Tibial nerve (tissue), 3 donors: ENCODE results near the gene TMEM121.

Source experiments
- POLR2A ChIP-seq, 2 donors: fragments of 450-650 bp; IDR thresholded peaks; one replicate each; pipeline ENCODE4 v1.6.1; 2017; ENCODE audit warnings: antibody characterized with exemption in 2 of 2, mild to moderate bottlenecking in 2 of 2, moderate library complexity in 2 of 2
- TF ChIP-seq, protein P1 (sequence below), 5 experiments: fragments of 200-600 bp in 3 of 5; fragments of 450-650 bp in 2 of 5; sonication (generic) in 3 of 5; IDR thresholded peaks; one replicate each; pipeline ENCODE4 v1.5.1; 2016 to 2019; ENCODE audit warnings: antibody characterized with exemption in 5 of 5, mild to moderate bottlenecking in 3 of 5, moderate library complexity in 2 of 5

DNA sequence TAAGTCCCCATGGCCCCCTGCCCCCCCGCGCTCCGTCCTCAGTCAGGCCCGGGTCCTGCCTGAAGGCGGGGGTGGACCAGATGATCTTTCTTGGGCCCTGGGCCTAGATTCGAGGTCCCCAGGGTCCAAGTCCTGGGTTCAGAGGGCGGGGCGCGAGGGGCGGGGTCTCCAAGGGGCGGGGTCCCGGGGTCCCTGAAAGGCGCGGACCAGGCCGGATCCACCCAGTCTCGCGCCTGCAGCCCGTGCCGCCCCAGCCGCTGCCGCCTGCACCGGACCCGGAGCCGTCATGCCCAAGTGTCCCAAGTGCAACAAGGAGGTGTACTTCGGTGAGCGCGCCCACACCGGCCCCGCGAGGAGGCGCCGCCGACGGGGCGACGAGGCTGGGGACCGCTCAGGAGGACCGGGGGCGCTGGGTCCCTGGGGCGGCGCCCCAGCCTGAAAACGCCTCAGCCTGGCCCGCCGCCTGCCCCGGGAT lies 39.4 kb upstream of the TMEM121 start:
- no peak for TF ChIP-seq POLR2A (IDR thresholded peaks at IDR 0.05)
- TF ChIP-seq, protein P1, sequence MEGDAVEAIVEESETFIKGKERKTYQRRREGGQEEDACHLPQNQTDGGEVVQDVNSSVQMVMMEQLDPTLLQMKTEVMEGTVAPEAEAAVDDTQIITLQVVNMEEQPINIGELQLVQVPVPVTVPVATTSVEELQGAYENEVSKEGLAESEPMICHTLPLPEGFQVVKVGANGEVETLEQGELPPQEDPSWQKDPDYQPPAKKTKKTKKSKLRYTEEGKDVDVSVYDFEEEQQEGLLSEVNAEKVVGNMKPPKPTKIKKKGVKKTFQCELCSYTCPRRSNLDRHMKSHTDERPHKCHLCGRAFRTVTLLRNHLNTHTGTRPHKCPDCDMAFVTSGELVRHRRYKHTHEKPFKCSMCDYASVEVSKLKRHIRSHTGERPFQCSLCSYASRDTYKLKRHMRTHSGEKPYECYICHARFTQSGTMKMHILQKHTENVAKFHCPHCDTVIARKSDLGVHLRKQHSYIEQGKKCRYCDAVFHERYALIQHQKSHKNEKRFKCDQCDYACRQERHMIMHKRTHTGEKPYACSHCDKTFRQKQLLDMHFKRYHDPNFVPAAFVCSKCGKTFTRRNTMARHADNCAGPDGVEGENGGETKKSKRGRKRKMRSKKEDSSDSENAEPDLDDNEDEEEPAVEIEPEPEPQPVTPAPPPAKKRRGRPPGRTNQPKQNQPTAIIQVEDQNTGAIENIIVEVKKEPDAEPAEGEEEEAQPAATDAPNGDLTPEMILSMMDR (IDR thresholded peaks at IDR 0.05), result no peak
